ENCODE measurements around the gene GPD1L. TPM values are rescaled to one million over a fixed set of nuclear protein-coding genes. Genes with fewer than 3 reads are reported as not detected.
"Not testable (repeated sequence)": the region's sequence is repeated elsewhere in the genome, so short reads cannot be mapped to it uniquely, and the experiment has no call there.

The GPD1L gene
- polyA plus RNA-seq, 1 donor from 2014 or later, result 18.2 TPM

- Histone ChIP-seq H3F3A (ENCODE audit: insufficient read depth, low read length, poor library complexity, severe bottlenecking) (no peaks in the 10 kb centered on the region), H3K79me2 (replicated peaks; ENCODE audit: insufficient read depth, low read length) (no peaks in the 10 kb centered on the region), H3K4me2 (ENCODE audit: low read length) (no peak overlapping the region), H3K9ac (ENCODE audit: low read length) (no peak overlapping the region), H3K27ac (ENCODE audit: low read length) (no peak overlapping the region), H3K9me3 (ENCODE audit: low read length) (no peaks in the 10 kb centered on the region), H3K4me3 (ENCODE audit: low read length) (no peak overlapping the region), H3K27me3 (ENCODE audit: insufficient read depth, low read depth, low read length) (no peaks in the 10 kb centered on the region), H4K20me1 (ENCODE audit: insufficient read depth) (no peaks in the 10 kb centered on the region), H3K9me2 (ENCODE audit: insufficient read depth, low read length) (no peaks in the 10 kb centered on the region), H3K36me3 (ENCODE audit: insufficient read depth, low read length) (no peaks in the 10 kb centered on the region), H2AFZ (ENCODE audit: low read depth, low read length) (no peak overlapping the region)
- no peak for TF ChIP-seq MXI1 (conservative IDR thresholded peaks at IDR 0.05; ENCODE audit: poor library complexity, severe bottlenecking)
- TF ChIP-seq EZH2 (IDR thresholded peaks at IDR 0.05; ENCODE audit: borderline replicate concordance, insufficient read depth, low read length, poor library complexity, severe bottlenecking), result no peak
- TF ChIP-seq EP300 (conservative IDR thresholded peaks at IDR 0.05; ENCODE audit: poor library complexity, severe bottlenecking), result no peak
- no peak for TF ChIP-seq POLR2AphosphoS5 (IDR thresholded peaks at IDR 0.05)
- no peak for TF ChIP-seq TAF1 (IDR thresholded peaks at IDR 0.05; ENCODE audit: low read depth)
- no peak for TF ChIP-seq SMC3 (conservative IDR thresholded peaks at IDR 0.05; ENCODE audit: poor library complexity)
- TF ChIP-seq, protein P1, sequence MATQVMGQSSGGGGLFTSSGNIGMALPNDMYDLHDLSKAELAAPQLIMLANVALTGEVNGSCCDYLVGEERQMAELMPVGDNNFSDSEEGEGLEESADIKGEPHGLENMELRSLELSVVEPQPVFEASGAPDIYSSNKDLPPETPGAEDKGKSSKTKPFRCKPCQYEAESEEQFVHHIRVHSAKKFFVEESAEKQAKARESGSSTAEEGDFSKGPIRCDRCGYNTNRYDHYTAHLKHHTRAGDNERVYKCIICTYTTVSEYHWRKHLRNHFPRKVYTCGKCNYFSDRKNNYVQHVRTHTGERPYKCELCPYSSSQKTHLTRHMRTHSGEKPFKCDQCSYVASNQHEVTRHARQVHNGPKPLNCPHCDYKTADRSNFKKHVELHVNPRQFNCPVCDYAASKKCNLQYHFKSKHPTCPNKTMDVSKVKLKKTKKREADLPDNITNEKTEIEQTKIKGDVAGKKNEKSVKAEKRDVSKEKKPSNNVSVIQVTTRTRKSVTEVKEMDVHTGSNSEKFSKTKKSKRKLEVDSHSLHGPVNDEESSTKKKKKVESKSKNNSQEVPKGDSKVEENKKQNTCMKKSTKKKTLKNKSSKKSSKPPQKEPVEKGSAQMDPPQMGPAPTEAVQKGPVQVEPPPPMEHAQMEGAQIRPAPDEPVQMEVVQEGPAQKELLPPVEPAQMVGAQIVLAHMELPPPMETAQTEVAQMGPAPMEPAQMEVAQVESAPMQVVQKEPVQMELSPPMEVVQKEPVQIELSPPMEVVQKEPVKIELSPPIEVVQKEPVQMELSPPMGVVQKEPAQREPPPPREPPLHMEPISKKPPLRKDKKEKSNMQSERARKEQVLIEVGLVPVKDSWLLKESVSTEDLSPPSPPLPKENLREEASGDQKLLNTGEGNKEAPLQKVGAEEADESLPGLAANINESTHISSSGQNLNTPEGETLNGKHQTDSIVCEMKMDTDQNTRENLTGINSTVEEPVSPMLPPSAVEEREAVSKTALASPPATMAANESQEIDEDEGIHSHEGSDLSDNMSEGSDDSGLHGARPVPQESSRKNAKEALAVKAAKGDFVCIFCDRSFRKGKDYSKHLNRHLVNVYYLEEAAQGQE (IDR thresholded peaks at IDR 0.05; ENCODE audit: borderline replicate concordance), result no peak
- no peak for TF ChIP-seq RAD21 (conservative IDR thresholded peaks at IDR 0.05)
- TF ChIP-seq CTCF (IDR thresholded peaks at IDR 0.05; ENCODE audit: poor library complexity, severe bottlenecking), result no peak
Measured at GRCh38 chr3:32186876-32187275, 80.5 kb downstream of the GPD1L start.

DNA sequence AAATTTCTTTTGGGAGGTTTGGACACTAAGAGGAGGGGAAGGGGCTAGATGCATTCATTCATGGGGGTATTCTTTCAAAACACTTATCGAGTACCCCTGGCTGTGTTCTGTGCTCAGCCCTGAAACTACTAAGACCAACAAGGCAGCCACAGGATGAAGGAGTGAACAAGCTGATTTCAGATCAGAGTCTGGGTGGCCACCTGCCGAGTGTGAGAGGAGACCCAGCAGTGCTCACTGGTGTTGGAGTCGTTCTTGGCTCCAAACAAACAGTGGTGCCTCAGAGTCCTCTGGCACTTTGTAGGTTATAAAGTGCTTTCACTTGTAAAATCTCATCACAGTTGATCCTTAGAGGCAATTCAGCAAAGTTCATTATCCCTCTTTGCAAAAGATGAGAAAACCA is 83.3 kb downstream of the GPD1L start:
- Histone ChIP-seq H3K27me3 (ENCODE audit: insufficient read depth, low read depth, low read length) (no peaks in the 10 kb centered on the region), H3F3A (ENCODE audit: insufficient read depth, low read length, poor library complexity, severe bottlenecking) (no peaks in the 10 kb centered on the region), H3K79me2 (replicated peaks; ENCODE audit: insufficient read depth, low read length) (no peaks in the 10 kb centered on the region), H3K9ac (ENCODE audit: low read length) (no peak overlapping the region), H4K20me1 (ENCODE audit: insufficient read depth) (no peaks in the 10 kb centered on the region), H3K27ac (ENCODE audit: low read length) (no peak overlapping the region), H3K9me2 (ENCODE audit: insufficient read depth, low read length) (no peaks in the 10 kb centered on the region), H2AFZ (ENCODE audit: low read depth, low read length) (no peak overlapping the region), H3K4me3 (ENCODE audit: low read length) (no peak overlapping the region), H3K9me3 (ENCODE audit: low read length) (no peaks in the 10 kb centered on the region), H3K4me2 (ENCODE audit: low read length) (no peak overlapping the region), H3K36me3 (ENCODE audit: insufficient read depth, low read length) (no peaks in the 10 kb centered on the region)
- TF ChIP-seq SMC3 (conservative IDR thresholded peaks at IDR 0.05; ENCODE audit: poor library complexity) (no peak), EZH2 (IDR thresholded peaks at IDR 0.05; ENCODE audit: borderline replicate concordance, insufficient read depth, low read length, poor library complexity, severe bottlenecking) (no peak), RAD21 (conservative IDR thresholded peaks at IDR 0.05) (no peak), EP300 (conservative IDR thresholded peaks at IDR 0.05; ENCODE audit: poor library complexity, severe bottlenecking) (no peak), POLR2AphosphoS5 (IDR thresholded peaks at IDR 0.05) (no peak), MXI1 (conservative IDR thresholded peaks at IDR 0.05; ENCODE audit: poor library complexity, severe bottlenecking) (no peak), TAF1 (IDR thresholded peaks at IDR 0.05; ENCODE audit: low read depth) (no peak), CTCF (IDR thresholded peaks at IDR 0.05; ENCODE audit: poor library complexity, severe bottlenecking) (no peak)
- TF ChIP-seq, protein P1 (IDR thresholded peaks at IDR 0.05; ENCODE audit: borderline replicate concordance), result no peak

GRCh38 chr3:32190556-32190955 is 84.1 kb downstream of the GPD1L start:
- H3K27ac ChIP-seq (ENCODE audit: low read length); H3K9me2 ChIP-seq (ENCODE audit: insufficient read depth, low read length); H4K20me1 ChIP-seq (ENCODE audit: insufficient read depth); H3K9me3 ChIP-seq (ENCODE audit: low read length); H3K4me2 ChIP-seq (ENCODE audit: low read length); H3K79me2 ChIP-seq (replicated peaks; ENCODE audit: insufficient read depth, low read length); H3K27me3 ChIP-seq (ENCODE audit: insufficient read depth, low read depth, low read length); H3F3A ChIP-seq (ENCODE audit: insufficient read depth, low read length, poor library complexity, severe bottlenecking); H3K36me3 ChIP-seq (ENCODE audit: insufficient read depth, low read length); H3K4me3 ChIP-seq (ENCODE audit: low read length); H3K9ac ChIP-seq (ENCODE audit: low read length); H2AFZ ChIP-seq (ENCODE audit: low read depth, low read length): not testable (repeated sequence)
